Kidney epithelial cell (primary cell): Measurements from ENCODE around the gene ZFP69B. TPM values are rescaled to one million over a fixed set of nuclear protein-coding genes. Genes with fewer than 3 reads are reported as not detected.
A peak's percentile ranks its signal among the peaks of the same experiment; 100 is the strongest.

Experiments used
- DNase-seq: peaks from one replicate; pipeline ENCODE4 v3.0.0-alpha.2; 2010; ENCODE audit warnings: low read depth
- H3K27me3 ChIP-seq: 2 replicates; pipeline ENCODE4 v1.6.0; 2011; ENCODE audit warnings: low read length; ENCODE audit not compliant: control insufficient read depth, insufficient read depth
- H3K36me3 ChIP-seq: 2 replicates; pipeline ENCODE4 v1.5.1; 2011; ENCODE audit warnings: low read length; ENCODE audit not compliant: control insufficient read depth, insufficient read depth
- H3K4me3 ChIP-seq: 2 replicates; pipeline ENCODE4 v1.5.1; 2011; ENCODE audit warnings: low read depth, mild to moderate bottlenecking, control low read depth, low read length
- total RNA-seq: library from RNA; depleted of rRNA; stranded (reverse); fragments of >200 nt; gene quantifications from 2 replicates; pipeline ENCODE4 v1.2.3, GENCODE V29; 2015
- TF ChIP-seq, protein P1 (sequence below): IDR thresholded peaks from 2 replicates; pipeline ENCODE4 v1.5.1; 2011; ENCODE audit warnings: mild to moderate bottlenecking, moderate library complexity, low read length, control low read depth, inconsistent platforms; ENCODE audit not compliant: insufficient read depth, poor library complexity, severe bottlenecking

Gene ZFP69B
- total RNA-seq, 1 donor from 2014 or later: 7.9 TPM

DNA sequence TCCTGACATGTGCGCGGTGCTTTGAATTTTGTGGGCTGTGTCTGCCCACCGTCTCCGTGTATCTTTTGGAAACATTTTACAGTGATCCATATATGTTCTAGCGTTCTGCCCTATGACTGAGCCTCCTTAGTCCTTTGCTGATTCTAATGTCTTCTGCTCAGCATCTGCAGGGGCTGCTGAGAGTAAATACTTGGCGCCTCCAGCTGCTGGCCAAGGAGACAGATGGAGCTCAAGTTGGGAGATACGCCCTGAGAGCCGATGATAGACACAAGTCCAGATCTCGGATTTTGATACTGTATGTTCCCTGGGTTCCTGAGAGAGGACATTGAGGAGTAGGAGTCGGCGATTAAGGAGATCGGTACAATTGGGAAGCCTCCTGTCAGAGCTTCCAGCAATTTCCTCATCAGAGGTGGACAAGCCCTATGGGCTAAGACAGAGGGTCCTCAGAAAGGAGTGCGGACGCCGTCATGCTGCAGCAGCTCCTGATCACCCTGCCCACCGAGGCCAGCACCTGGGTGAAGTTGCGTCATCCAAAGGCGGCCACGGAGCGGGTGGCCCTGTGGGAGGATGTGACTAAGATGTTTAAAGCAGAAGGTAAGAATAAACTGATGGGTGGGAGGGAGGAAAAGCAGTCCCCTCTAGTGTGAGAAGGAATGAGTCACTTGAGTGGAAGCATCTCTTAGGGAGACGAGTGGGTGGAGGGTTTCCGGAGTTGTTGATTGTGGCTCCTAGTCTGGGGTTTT, 390 bp downstream of the ZFP69B start:
- DNase-seq: peak; percentile 71
- no peaks in the 10 kb centered on the region for H3K27me3 ChIP-seq
- H3K36me3 ChIP-seq: no peaks in the 10 kb centered on the region
- TF ChIP-seq, protein P1, sequence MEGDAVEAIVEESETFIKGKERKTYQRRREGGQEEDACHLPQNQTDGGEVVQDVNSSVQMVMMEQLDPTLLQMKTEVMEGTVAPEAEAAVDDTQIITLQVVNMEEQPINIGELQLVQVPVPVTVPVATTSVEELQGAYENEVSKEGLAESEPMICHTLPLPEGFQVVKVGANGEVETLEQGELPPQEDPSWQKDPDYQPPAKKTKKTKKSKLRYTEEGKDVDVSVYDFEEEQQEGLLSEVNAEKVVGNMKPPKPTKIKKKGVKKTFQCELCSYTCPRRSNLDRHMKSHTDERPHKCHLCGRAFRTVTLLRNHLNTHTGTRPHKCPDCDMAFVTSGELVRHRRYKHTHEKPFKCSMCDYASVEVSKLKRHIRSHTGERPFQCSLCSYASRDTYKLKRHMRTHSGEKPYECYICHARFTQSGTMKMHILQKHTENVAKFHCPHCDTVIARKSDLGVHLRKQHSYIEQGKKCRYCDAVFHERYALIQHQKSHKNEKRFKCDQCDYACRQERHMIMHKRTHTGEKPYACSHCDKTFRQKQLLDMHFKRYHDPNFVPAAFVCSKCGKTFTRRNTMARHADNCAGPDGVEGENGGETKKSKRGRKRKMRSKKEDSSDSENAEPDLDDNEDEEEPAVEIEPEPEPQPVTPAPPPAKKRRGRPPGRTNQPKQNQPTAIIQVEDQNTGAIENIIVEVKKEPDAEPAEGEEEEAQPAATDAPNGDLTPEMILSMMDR: no peak
- peak overlapping the region; percentile 70 for H3K4me3 ChIP-seq

DNA sequence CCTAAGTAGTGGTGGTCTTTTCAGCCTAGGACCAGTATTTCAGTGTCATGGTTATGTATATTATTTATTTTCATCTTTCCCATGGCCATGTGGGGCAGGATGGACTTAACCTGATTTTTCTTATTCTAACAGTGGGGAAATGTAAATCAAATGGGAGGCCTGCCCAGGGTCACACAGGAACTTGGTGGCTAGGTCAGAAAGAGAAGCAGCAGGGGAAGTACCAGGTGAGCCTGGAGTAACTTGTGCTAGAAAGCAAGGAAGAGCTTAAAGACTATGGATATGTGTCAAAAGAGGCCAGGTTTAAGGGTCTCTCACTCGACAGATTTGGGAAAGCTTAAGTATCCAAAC, 936 bp downstream of the ZFP69B start:
- Histone ChIP-seq H3K27me3 (no peaks in the 10 kb centered on the region), H3K36me3 (no peaks in the 10 kb centered on the region), H3K4me3 (no peak overlapping the region)
- TF ChIP-seq, protein P1: no peak
- no peak for DNase-seq

DNA sequence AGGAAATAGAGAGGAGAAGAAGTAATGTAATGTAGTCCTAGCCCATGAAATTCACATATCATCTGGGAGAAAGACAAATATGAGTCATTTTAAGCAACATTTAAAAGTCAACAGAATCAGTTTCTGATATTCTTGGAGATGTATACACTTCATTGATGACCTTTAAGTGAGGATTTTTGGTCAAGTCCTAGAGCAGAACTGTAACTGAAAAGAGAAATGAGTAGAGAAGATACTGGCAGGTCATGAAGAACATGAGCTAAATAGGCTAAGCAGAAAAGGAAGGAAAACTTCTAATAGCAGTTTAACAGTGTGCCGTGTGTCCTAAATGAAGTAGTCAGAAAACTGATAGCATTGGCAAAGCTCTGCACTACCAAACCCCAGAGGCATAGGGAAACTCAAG, 4.6 kb downstream of the ZFP69B start:
- DNase-seq: no peak
- Histone ChIP-seq H3K36me3 (no peaks in the 10 kb centered on the region), H3K4me3 (no peak overlapping the region), H3K27me3 (no peaks in the 10 kb centered on the region)
- TF ChIP-seq, protein P1: no peak

DNA sequence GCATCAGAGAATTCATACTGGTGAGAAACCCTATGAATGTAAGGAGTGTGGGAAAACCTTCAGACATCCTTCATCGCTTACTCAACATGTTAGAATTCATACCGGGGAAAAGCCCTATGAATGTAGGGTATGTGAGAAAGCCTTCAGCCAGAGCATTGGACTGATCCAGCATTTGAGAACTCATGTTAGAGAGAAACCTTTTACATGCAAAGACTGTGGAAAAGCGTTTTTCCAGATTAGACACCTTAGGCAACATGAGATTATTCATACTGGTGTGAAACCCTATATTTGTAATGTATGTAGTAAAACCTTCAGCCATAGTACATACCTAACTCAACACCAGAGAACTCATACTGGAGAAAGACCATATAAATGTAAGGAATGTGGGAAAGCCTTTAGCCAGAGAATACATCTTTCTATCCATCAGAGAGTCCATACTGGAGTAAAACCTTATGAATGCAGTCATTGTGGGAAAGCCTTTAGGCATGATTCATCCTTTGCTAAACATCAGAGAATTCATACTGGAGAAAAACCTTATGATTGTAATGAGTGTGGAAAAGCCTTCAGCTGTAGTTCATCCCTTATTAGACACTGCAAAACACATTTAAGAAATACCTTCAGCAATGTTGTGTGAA, 12.8 kb downstream of the ZFP69B start:
- TF ChIP-seq, protein P1: no peak
- Histone ChIP-seq H3K4me3 (no peak overlapping the region), H3K27me3 (no peaks in the 10 kb centered on the region), H3K36me3 (no peaks in the 10 kb centered on the region)
- DNase-seq: no peak

DNA sequence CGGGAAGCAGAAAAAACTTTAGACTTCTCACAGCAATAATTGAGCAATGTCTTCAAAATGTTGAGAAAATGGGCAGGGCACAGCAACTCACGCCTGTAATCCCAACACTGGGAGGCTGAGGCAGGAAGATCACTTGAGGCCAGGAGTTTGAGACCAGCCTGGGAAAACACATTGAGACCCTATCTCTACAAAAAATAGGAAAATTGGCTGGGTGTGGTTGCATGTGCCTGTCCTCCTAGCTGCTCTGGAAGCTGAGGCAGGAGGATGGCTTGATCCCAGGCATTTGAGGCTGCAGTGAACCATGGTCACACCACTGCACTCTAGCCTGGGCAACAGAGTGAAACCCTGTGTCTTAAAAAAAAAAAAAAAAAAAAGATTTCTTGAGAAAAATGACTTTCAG, 19.1 kb downstream of the ZFP69B start:
- no peak overlapping the region for H3K4me3 ChIP-seq
- no peaks in the 10 kb centered on the region for H3K36me3 ChIP-seq
- no peaks in the 10 kb centered on the region for H3K27me3 ChIP-seq
- no peak for DNase-seq
- TF ChIP-seq, protein P1: no peak

DNA sequence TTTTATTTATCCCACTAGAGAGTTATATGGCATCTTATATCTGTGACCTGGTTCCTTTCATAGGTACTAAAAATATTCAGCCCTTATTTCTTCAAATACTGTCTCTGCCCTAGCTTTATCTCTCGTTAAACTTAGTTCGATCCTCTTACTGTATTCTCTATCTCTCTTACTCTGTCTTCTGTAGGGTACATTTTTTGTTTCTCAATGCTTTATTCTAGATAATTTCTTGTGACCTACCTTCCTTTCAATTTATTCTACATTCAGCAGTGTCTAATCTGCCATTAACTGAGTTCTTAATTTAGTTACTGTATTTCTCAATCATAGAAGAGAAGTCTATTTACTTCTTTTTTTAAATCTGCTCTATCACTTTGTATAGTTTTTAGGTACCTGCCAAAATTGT, 25.0 kb downstream of the ZFP69B start:
- H3K4me3 ChIP-seq: no peak overlapping the region
- no peaks in the 10 kb centered on the region for H3K36me3 ChIP-seq
- TF ChIP-seq, protein P1: no peak
- DNase-seq: no peak
- H3K27me3 ChIP-seq: no peaks in the 10 kb centered on the region
